DOHH2 (cell line): ENCODE results near the gene FARS2.

Experiments
- H3F3A ChIP-seq: fragments of 200-600 bp; sonication (generic), shearing (Covaris generic); 2 replicates; pipeline ENCODE4 v1.6.0; 2016; ENCODE audit warnings: antibody characterized with exemption, mild to moderate bottlenecking; ENCODE audit not compliant: control insufficient read depth, insufficient read depth
- H3K27ac ChIP-seq: fragments of 200-600 bp; sonication (generic); 2 replicates; pipeline ENCODE4 v1.5.1; 2014; ENCODE audit warnings: low read depth, mild to moderate bottlenecking, low read length, moderate library complexity
- H3K27me3 ChIP-seq: fragments of 200-600 bp; sonication (generic); 2 replicates; pipeline ENCODE4 v1.6.1; 2014; ENCODE audit warnings: mild to moderate bottlenecking, low read length, mixed read lengths; ENCODE audit not compliant: control insufficient read depth
- H3K36me3 ChIP-seq: fragments of 200-600 bp; sonication (generic); 2 replicates; pipeline ENCODE4 v1.6.1; 2014; ENCODE audit warnings: mild to moderate bottlenecking, low read length, moderate library complexity, mixed read lengths; ENCODE audit not compliant: control insufficient read depth
- H3K4me1 ChIP-seq: fragments of 200-600 bp; sonication (generic); 2 replicates; pipeline ENCODE4 v1.6.1; 2014; ENCODE audit warnings: mild to moderate bottlenecking, low read length, mixed read lengths; ENCODE audit not compliant: control insufficient read depth
- H3K4me2 ChIP-seq: fragments of 200-600 bp; sonication (generic); 2 replicates; pipeline ENCODE4 v1.6.0; 2014; ENCODE audit warnings: mild to moderate bottlenecking, low read length, moderate library complexity
- H3K4me3 ChIP-seq: fragments of 200-600 bp; sonication (generic); 2 replicates; pipeline ENCODE4 v1.5.1; 2014; ENCODE audit warnings: mild to moderate bottlenecking, low read length, mixed read lengths
- H3K79me2 ChIP-seq: fragments of 200-600 bp; sonication (generic); 2 replicates; pipeline ENCODE4 v1.6.1; 2014; ENCODE audit warnings: mild to moderate bottlenecking, low read length, mixed read lengths; ENCODE audit not compliant: control insufficient read depth
- H3K9me2 ChIP-seq: fragments of 200-600 bp; sonication (generic); replicated peaks from 2 replicates; pipeline ENCODE4 v1.6.1; 2014; ENCODE audit warnings: mild to moderate bottlenecking, low read length, mixed read lengths; ENCODE audit not compliant: control insufficient read depth
- H3K9me3 ChIP-seq: fragments of 200-600 bp; sonication (generic); 2 replicates; pipeline ENCODE4 v1.6.1; 2014; ENCODE audit warnings: antibody characterized with exemption, low read length, mixed read lengths; ENCODE audit not compliant: control insufficient read depth, insufficient read depth
- H4K20me1 ChIP-seq: fragments of 200-600 bp; sonication (generic); 2 replicates; pipeline ENCODE4 v1.6.0; 2014; ENCODE audit warnings: low read depth, mild to moderate bottlenecking, antibody characterized with exemption, low read length, moderate library complexity; ENCODE audit not compliant: control insufficient read depth, insufficient read depth
- CTCF ChIP-seq: fragments of 200-600 bp; sonication (generic); IDR thresholded peaks from one replicate; pipeline ENCODE4 v1.5.1; 2014; ENCODE audit warnings: antibody characterized with exemption, mild to moderate bottlenecking, low read depth, low read length; ENCODE audit not compliant: poor library complexity, severe bottlenecking
- EZH2phosphoT487 ChIP-seq: fragments of 200-600 bp; sonication (generic); IDR thresholded peaks from 2 replicates; pipeline ENCODE4 v1.6.1; 2017; ENCODE audit warnings: borderline replicate concordance, mild to moderate bottlenecking, antibody characterized with exemption, low read length, moderate library complexity, mixed read lengths

Gene FARS2

GRCh38 chr6:5461365-5461764 is 200.1 kb downstream of the FARS2 start:
- H3K79me2 ChIP-seq = no peaks in the 10 kb centered on the region
- no peak overlapping the region for H3K4me3 ChIP-seq
- no peaks in the 10 kb centered on the region for H3K9me2 ChIP-seq
- no peak overlapping the region for H3K4me2 ChIP-seq
- H3K4me1 ChIP-seq = peaks cover 11% of the 10 kb centered on the region
- no peaks in the 10 kb centered on the region for H4K20me1 ChIP-seq
- no peaks in the 10 kb centered on the region for H3K36me3 ChIP-seq
- no peaks in the 10 kb centered on the region for H3K9me3 ChIP-seq
- H3K27me3 ChIP-seq = no peaks in the 10 kb centered on the region
- TF ChIP-seq CTCF (no peak), EZH2phosphoT487 (no peak)
- no peaks in the 10 kb centered on the region for H3F3A ChIP-seq
- H3K27ac ChIP-seq = no peak overlapping the region

- H3K27ac ChIP-seq = no peak overlapping the region
- no peaks in the 10 kb centered on the region for H3K9me3 ChIP-seq
- no peak overlapping the region for H3K4me2 ChIP-seq
- TF ChIP-seq EZH2phosphoT487 (no peak), CTCF (no peak)
- no peaks in the 10 kb centered on the region for H3K27me3 ChIP-seq
- H4K20me1 ChIP-seq = no peaks in the 10 kb centered on the region
- H3K4me3 ChIP-seq = no peak overlapping the region
- no peaks in the 10 kb centered on the region for H3K36me3 ChIP-seq
- H3K9me2 ChIP-seq = no peaks in the 10 kb centered on the region
- no peaks in the 10 kb centered on the region for H3F3A ChIP-seq
- H3K4me1 ChIP-seq = peaks cover 11% of the 10 kb centered on the region
- no peaks in the 10 kb centered on the region for H3K79me2 ChIP-seq
Observed at GRCh38 chr6:5462856-5463255, 201.5 kb downstream of the FARS2 start.

GRCh38 chr6:5463690-5464089 is 202.4 kb downstream of the FARS2 start:
- Histone ChIP-seq H3K36me3 (no peaks in the 10 kb centered on the region), H3K27me3 (no peaks in the 10 kb centered on the region), H3K4me3 (no peak overlapping the region), H3K4me1 (peaks cover 11% of the 10 kb centered on the region), H4K20me1 (no peaks in the 10 kb centered on the region), H3K9me3 (no peaks in the 10 kb centered on the region), H3K4me2 (no peak overlapping the region), H3K27ac (no peak overlapping the region), H3F3A (no peaks in the 10 kb centered on the region), H3K9me2 (no peaks in the 10 kb centered on the region), H3K79me2 (no peaks in the 10 kb centered on the region)
- TF ChIP-seq CTCF (no peak), EZH2phosphoT487 (no peak)
